IPS-18c (cell line): ENCODE measurements around the gene SLC28A2.
"Not testable (repeated sequence)": the region's sequence is repeated elsewhere in the genome, so short reads cannot be mapped to it uniquely, and the experiment has no call there.

Source experiments
- H3K4me3 ChIP-seq: 2 replicates; pipeline ENCODE4 v1.7.0; 2013; ENCODE audit warnings: low read depth, mild to moderate bottlenecking, low read length, moderate library complexity; ENCODE audit not compliant: insufficient read depth
- H3K9me3 ChIP-seq: one replicate; pipeline ENCODE4 v1.6.1; 2013; ENCODE audit warnings: mild to moderate bottlenecking, low read length, moderate library complexity; ENCODE audit not compliant: control insufficient read depth, insufficient read depth

SLC28A2 gene

GRCh38 chr15:45251888-45252287 is at the start of gene SLC28A2:
TSS of gene SLC28A2 (plus strand) at chr15:45252234. CDS start at chr15:45253216, 982 bp downstream.
- no peaks in the 10 kb centered on the region for H3K9me3 ChIP-seq
- no peak within 1 kb of the TSS for H3K4me3 ChIP-seq

GRCh38 chr15:45203182-45203581 is 48.9 kb upstream of the SLC28A2 start:
- H3K9me3 ChIP-seq: no peaks in the 10 kb centered on the region
- H3K4me3 ChIP-seq: no peak overlapping the region

GRCh38 chr15:45205192-45205591 is 46.8 kb upstream of the SLC28A2 start:
- Histone ChIP-seq H3K9me3 (no peaks in the 10 kb centered on the region), H3K4me3 (no peak overlapping the region)

GRCh38 chr15:45212493-45212892 is 39.5 kb upstream of the SLC28A2 start:
- Histone ChIP-seq H3K9me3 (no peaks in the 10 kb centered on the region), H3K4me3 (no peak overlapping the region)

- H3K4me3 ChIP-seq: no peak overlapping the region
- H3K9me3 ChIP-seq: no peaks in the 10 kb centered on the region
These were observed 30.9 kb upstream of the SLC28A2 start for GRCh38 chr15:45221053-45221599.

- no peaks in the 10 kb centered on the region for H3K9me3 ChIP-seq
- no peak overlapping the region for H3K4me3 ChIP-seq
These were observed 30.1 kb upstream of the SLC28A2 start for GRCh38 chr15:45221967-45222366.

GRCh38 chr15:45224621-45225217 is 27.3 kb upstream of the SLC28A2 start:
- H3K4me3 ChIP-seq: no peak overlapping the region
- no peaks in the 10 kb centered on the region for H3K9me3 ChIP-seq

GRCh38 chr15:45225506-45226273 is 26.3 kb upstream of the SLC28A2 start:
- H3K4me3 ChIP-seq: no peak overlapping the region
- H3K9me3 ChIP-seq: no peaks in the 10 kb centered on the region

- no peak overlapping the region for H3K4me3 ChIP-seq
- H3K9me3 ChIP-seq: no peaks in the 10 kb centered on the region
These were observed 23.1 kb upstream of the SLC28A2 start for GRCh38 chr15:45228931-45229330.

- no peaks in the 10 kb centered on the region for H3K9me3 ChIP-seq
- no peak overlapping the region for H3K4me3 ChIP-seq
These were observed 21.6 kb upstream of the SLC28A2 start for GRCh38 chr15:45230245-45230965.

GRCh38 chr15:45231132-45231531 is 20.9 kb upstream of the SLC28A2 start:
- no peak overlapping the region for H3K4me3 ChIP-seq

GRCh38 chr15:45231864-45232562 is 20.0 kb upstream of the SLC28A2 start:
- peaks cover 3% of the 10 kb centered on the region for H3K9me3 ChIP-seq

More at GRCh38 chr15:45231132-45231531, 20.9 kb upstream of the SLC28A2 start:
- peaks cover under 1% of the 10 kb centered on the region for H3K9me3 ChIP-seq

GRCh38 chr15:45234562-45235235 is 17.3 kb upstream of the SLC28A2 start:
- Histone ChIP-seq H3K9me3 (peaks cover 6% of the 10 kb centered on the region), H3K4me3 (no peak overlapping the region)

More at GRCh38 chr15:45231864-45232562, 20.0 kb upstream of the SLC28A2 start:
- no peak overlapping the region for H3K4me3 ChIP-seq

GRCh38 chr15:45236806-45237205 is 15.2 kb upstream of the SLC28A2 start:
- not testable (repeated sequence) for H3K4me3 ChIP-seq, H3K9me3 ChIP-seq

- Histone ChIP-seq H3K9me3 (peaks cover 14% of the 10 kb centered on the region), H3K4me3 (no peak overlapping the region)
These were observed 9.7 kb upstream of the SLC28A2 start for GRCh38 chr15:45242289-45242688.

GRCh38 chr15:45249125-45249780 is 2.8 kb upstream of the SLC28A2 start:
- H3K4me3 ChIP-seq: no peak overlapping the region
- H3K9me3 ChIP-seq: no peaks in the 10 kb centered on the region
